Measurements from ENCODE around the gene HSPBP1.
"Not testable (repeated sequence)": the region's sequence is repeated elsewhere in the genome, so short reads cannot be mapped to it uniquely, and the experiment has no call there.

The HSPBP1 gene

DNA sequence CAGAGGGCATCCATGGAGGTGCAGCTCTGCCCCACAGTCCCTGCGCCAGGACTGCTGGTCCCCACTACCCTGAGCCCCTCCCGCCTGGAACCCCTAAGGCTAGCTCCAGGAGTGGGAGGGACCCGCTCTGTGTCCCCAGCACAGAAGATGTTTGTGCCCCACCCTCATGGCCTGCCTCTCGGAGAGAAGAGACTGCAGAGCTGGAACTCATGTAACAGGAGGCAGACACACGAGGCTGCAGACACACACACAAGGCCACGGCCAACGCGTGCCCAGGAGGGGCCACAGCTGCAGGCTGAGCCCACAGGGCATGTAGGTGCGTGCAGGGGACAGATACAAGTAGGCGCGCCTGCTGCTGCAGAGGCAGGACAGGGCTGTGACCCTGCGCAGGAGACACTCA is 40.9 kb downstream of the HSPBP1 start:
- DNase-seq (ENCODE audit: low read depth): no peak

- DNase-seq (ENCODE audit: low read depth): no peak
Observed at GRCh38 chr19:55238030-55238429, 41.9 kb downstream of the HSPBP1 start.

DNA sequence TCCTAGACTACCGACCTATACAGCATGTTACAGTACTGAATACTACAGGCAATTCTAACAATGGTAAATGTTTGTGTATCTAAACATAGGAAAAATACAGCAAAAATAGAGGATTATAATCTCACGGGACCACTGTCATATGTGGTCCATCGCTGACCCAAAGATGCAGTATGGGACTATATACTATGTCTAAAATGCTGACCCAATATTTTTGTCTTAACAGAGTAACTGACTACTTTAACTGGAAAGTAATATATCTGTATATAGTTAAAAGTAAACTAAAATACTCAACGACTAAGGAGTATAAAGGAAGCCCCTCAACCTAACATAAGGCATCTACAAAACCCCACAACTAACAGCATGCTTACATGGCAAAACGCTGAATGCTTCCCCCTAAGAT is 46.9 kb downstream of the HSPBP1 start:
- no peak for DNase-seq (ENCODE audit: low read depth)

DNA sequence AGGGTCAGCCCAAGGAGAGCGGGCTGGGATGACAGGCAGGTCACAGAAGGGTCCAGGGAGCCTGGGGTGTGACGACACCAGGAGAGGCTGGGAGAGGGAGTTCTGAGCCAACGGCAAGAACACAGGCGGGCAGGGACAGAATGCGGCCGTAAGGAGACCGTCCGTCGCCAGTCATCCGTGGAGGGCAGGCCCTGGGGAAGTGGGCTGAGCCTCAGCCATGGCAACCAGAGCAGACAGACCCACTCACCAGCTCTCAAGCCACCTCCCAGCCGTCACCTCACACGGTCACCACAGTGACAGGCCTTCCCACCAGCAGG is 47.7 kb downstream of the HSPBP1 start:
- no peak for DNase-seq (ENCODE audit: low read depth)

GRCh38 chr19:55231391-55232285 is 48.3 kb downstream of the HSPBP1 start:
- DNase-seq (ENCODE audit: low read depth): no peak

DNA sequence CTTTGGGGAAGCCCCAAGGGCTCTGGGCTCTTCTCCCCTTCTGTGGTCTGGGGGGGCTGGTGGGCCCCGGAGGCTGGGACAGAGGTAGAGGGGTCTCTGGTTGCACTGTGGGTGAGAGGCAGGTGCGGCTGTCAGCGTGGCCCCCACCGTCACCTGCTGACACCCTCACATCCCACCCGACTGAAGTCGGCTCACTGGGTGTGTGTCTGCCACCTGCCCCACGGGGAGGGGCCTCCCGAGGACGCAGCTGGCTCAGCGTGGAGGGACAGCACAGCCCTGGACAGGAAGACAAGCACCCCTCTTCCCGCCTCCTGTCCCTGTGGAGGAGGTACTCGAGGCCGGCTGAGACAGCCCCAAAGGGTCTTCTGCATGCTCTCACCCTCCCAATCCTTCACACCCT is 49.1 kb downstream of the HSPBP1 start:
- no peak for DNase-seq (ENCODE audit: low read depth)

- DNase-seq (ENCODE audit: low read depth): no peak
Observed at GRCh38 chr19:55230329-55230728, 49.6 kb downstream of the HSPBP1 start.

DNA sequence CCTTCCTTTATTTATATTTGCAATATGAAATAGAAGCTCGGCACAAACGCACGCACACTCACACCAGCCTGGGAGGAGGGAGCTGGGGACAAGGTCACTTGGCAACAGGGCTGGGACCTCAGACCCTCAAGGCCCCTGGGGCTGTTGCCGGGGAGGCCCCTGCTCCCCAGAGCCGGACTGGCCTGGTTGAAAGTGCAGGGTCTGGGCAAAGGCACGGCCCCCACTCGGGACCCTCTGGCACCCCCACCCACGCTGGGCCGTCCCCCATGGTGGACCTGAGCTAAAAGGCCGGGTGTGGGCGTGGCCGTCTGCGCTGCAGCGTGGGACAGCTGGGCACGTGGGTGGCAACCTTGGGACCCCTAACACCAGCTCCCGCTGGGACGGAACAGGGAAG is 50.1 kb downstream of the HSPBP1 start:
- no peak for DNase-seq (ENCODE audit: low read depth)

GRCh38 chr19:55229145-55229788 is 50.6 kb downstream of the HSPBP1 start:
- DNase-seq (ENCODE audit: low read depth): no peak

- no peak for DNase-seq (ENCODE audit: low read depth)
Observed at GRCh38 chr19:55228403-55229031, 51.4 kb downstream of the HSPBP1 start, which contains the start of gene TMEM86B. Gene TMEM86B (minus strand): TSS chr19:55228763. CDS start chr19:55228741, 22 bp downstream.

DNA sequence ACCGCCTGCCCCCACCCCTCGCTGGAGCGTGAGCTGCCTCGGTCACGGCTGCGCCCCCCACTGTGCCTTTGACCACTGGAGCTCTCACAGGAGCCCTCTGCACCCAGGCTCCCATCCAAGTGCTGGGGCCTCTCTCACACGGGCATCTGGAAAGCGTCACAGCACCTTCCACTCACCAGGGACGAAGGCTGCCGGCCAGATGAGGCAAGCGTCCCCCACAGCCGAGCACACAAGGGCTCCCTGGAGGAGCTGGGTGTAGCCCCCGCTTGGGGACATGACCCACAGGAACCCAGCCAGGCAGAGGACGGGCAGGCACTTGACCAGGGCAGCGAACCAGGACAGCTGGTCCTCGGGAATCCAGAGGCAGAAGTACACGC is 51.9 kb downstream of the HSPBP1 start:
- DNase-seq (ENCODE audit: low read depth): no peak

DNA sequence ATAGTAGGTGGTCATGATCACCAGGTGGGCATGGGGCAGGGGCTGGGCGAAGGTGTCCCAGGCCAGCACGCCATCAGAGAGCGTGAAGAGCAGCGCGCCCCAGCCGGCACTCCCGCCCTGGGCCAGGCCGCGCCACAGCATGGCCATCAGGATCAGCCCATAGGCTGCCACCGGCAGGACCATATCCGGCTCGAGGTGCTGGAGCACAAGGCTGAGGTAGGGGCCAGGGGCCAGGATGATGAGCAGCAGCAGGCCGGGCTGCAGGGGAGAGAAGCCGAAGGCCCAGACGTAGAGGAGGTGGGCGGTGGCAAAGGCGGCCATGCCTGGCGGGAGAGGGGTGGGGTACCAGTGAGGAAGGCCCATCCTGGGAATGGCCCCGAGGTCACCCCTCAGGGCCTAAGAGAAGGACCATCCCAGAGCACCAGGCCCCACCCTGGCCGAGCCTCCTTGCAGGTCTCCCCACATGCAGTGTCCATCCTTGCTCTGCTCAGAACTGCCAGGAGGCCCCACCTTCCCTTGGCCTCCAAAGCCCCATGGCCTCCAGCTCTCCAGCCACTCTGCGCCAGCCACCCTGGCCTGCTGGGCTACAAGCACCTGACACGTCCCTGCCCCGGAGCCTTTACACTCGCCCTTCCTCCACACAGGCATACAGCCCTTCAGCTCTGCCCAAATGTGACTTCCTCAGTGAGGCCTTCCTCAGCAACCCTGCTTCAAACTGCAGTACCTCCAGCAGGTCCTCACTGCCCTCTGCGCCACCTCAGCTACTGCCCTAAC is 52.5 kb downstream of the HSPBP1 start:
- DNase-seq (ENCODE audit: low read depth): no peak

DNA sequence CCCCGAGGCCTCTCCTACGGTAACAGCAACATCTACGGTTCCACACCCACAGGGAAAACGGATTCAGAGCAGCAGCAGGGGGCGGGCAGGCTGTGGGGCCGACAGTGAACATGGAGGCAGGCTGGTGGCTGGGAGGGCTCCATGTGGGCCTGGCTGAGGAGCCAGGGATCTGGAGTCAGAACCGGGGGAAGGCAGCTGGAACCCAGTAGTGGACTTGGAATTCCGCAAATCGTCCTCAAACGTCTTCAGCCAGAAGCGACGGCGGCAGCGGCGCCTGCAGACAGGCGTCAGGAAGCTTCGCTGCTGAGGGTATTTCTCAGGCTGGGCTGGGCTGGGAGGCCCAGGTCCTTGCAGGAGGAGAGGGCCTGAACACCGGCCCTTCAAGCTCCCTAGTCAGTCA is 53.1 kb downstream of the HSPBP1 start:
- DNase-seq (ENCODE audit: low read depth): no peak

DNA sequence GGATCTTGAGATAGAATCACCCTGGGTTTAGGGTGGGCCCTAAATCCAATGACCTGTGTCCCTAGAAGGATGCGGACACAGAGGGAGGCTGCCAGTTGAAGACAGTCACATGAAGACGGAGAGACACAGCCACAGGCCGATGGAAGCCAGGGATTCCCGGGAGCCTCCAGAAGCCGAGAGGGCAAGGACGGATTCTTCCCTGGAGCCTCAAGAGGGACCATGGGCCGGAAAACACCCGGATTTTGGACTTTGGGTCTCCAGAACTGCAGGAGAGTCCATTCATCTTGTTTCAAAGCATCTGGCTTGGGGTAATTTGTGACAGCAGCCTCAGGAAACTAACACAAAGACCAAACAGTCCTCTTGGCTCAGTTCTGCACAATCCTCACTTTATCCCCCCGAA is 53.6 kb downstream of the HSPBP1 start:
- DNase-seq (ENCODE audit: low read depth): no peak

DNA sequence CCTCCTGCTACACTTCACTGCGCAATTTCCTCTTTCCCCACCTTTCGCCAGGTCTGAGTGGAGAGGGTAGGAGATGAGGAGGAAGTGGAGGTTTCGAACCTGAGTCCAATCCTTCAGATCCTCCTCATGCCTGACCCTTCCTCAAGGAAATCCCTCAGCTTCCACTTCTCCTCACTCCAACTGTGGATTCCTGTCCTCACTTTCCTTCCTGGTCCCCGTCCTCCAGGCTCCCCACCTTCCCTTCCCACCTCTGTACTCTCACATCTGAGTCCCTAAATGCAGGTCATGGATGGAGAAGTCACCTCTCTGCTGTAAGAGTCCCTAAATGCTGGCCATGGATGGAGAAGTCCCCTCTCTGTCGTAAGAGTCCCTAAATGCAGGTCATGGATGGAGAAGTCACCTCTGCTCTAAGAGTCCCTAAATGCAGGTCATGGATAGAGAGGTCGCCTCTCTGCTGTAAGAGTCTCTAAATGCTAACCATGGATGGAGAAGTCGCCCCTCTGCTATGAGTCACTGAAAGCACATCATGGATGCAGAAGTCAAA is 54.4 kb downstream of the HSPBP1 start:
- DNase-seq (ENCODE audit: low read depth): no peak

GRCh38 chr19:55224679-55225414 is 55.1 kb downstream of the HSPBP1 start:
- DNase-seq (ENCODE audit: low read depth): not testable (repeated sequence)

- DNase-seq (ENCODE audit: low read depth): no peak
Observed at GRCh38 chr19:55224038-55224665, 55.8 kb downstream of the HSPBP1 start.

DNA sequence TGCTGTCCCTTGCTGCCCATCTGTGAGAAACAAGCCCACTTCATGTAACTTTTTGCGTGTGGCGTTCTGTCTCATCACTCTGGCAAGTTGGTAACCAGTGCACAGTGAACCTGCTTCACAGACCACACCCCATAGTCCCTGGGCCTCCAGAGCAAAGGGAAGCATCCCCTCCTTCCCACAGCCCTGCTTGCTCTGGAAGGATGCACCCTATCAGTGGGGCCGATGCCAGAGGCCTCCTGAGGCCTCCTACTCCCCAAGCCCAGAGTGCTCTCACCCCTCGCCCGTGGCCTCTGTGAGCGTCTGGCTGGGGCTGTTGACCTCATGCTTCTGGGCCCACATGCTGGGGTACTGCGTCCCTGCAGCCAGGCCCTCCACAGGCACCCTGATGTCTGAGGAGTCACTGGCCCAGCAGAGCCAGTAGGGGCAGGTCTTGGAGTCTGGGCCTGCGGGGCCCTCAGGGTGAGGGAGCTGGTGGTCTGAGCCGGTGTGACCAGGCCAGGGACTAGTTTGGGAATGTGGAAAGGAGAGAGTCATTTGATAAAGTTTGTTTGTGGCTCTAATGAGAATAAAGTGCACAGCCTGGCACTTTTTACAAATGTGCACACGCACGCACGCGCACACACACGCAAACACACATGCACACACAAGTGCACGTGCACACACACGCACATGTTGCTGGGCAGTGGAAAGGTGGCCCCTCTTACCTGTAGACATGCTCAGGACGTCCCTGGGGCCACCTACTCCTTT is 56.4 kb downstream of the HSPBP1 start:
- DNase-seq (ENCODE audit: low read depth): no peak

DNA sequence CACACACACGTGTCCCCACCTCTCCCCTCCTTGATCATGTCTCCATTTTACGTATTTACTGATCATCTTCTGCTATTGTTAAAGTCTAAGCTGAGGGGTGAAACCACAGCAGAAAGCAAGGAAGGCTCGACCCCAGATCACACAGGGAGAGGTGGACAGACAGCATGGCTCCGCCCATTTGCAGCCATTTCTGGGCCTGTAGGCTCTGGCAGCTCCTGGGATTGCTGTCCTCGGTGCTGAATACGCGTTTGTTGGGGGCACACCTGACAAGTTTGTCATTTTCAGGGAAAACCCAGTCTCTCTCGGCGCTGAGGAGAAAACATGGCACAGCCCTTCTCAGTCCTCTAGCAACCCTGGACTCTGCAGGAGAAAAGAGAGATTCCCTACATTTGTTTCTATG is 59.4 kb downstream of the HSPBP1 start:
- DNase-seq (ENCODE audit: low read depth): no peak

All from CMK (cell line).